ENCODE measurements around the gene TMEM131. TPM values are rescaled to one million over a fixed set of nuclear protein-coding genes. Genes with fewer than 3 reads are reported as not detected.

TMEM131 gene
- total and polyA plus RNA-seq, 2 experiments from 2014 or later: 9.2 to 22.7 TPM

GRCh38 chr2:97736185-97736584, 259.6 kb downstream of the TMEM131 start (continued):
- TF ChIP-seq ETS1 (IDR thresholded peaks at IDR 0.05) (no peak), NANOG (IDR thresholded peaks at IDR 0.05; ENCODE audit: borderline replicate concordance) (no peak), ZNF331 (CRISPR knock-in tag; IDR thresholded peaks at IDR 0.05; ENCODE audit: low read depth) (no peak), EZH2 (IDR thresholded peaks at IDR 0.05; ENCODE audit: low read depth, unreplicated experiment) (no peak), CREB1 (CRISPR knock-in tag; IDR thresholded peaks at IDR 0.05; ENCODE audit: low read depth) (no peak), ZNF114 (CRISPR knock-in tag; IDR thresholded peaks at IDR 0.05) (no peak)

GRCh38 chr2:97735161-97735561, 260.6 kb downstream of the TMEM131 start:
- Histone ChIP-seq H4K20me1 (replicated peaks; ENCODE audit: insufficient read depth) (no peaks in the 10 kb centered on the region), H3K79me2 (replicated peaks; ENCODE audit: insufficient read depth) (no peaks in the 10 kb centered on the region), H3K36me3 (ENCODE audit: insufficient read depth) (no peaks in the 10 kb centered on the region), H3K4me3 (no peak overlapping the region), H3K4me2 (no peak overlapping the region), H3K27me3 (ENCODE audit: insufficient read depth) (no peaks in the 10 kb centered on the region), H2AFZ (no peak overlapping the region), H3K4me1 (ENCODE audit: insufficient read depth) (no peaks in the 10 kb centered on the region), H3K27ac (ENCODE audit: low read depth) (no peak overlapping the region), H3F3A (replicated peaks; ENCODE audit: low read depth) (no peaks in the 10 kb centered on the region), H3K9me2 (ENCODE audit: insufficient read depth) (no peaks in the 10 kb centered on the region)
- ATAC-seq: no peak
- H3K27me3 Mint-ChIP-seq (ENCODE audit: insufficient read depth, low read depth, poor library complexity): peaks cover 13% of the 10 kb centered on the region
- H3K27ac Mint-ChIP-seq: no peak overlapping the region
- peaks cover 5% of the 10 kb centered on the region; the same call in 1 of the 3 replicates for H3K9me3 Mint-ChIP-seq
- no peaks in the 10 kb centered on the region; the same call in 2 of the 3 replicates for H3K4me1 Mint-ChIP-seq
- H3K4me3 Mint-ChIP-seq: no peak overlapping the region
- H3K36me3 Mint-ChIP-seq (ENCODE audit: low read depth): no peaks in the 10 kb centered on the region; the same call in 2 of the 3 replicates
- no peak for DNase-seq (ENCODE audit: low spot score)
- TF ChIP-seq REST (IDR thresholded peaks at IDR 0.05; ENCODE audit: unreplicated experiment): no peak
- no peak for TF ChIP-seq CREB1 (CRISPR knock-in tag; IDR thresholded peaks at IDR 0.05; ENCODE audit: low read depth)
- TF ChIP-seq POLR2AphosphoS5 (IDR thresholded peaks at IDR 0.05; ENCODE audit: low read depth): no peak
- TF ChIP-seq ZNF462 (CRISPR knock-in tag; IDR thresholded peaks at IDR 0.05): no peak
- no peak for TF ChIP-seq EZH2phosphoT487 (IDR thresholded peaks at IDR 0.05; ENCODE audit: unreplicated experiment)
- TF ChIP-seq EZH2 (IDR thresholded peaks at IDR 0.05; ENCODE audit: low read depth, unreplicated experiment): no peak
- TF ChIP-seq ZNF114 (CRISPR knock-in tag; IDR thresholded peaks at IDR 0.05): no peak
- no peak for TF ChIP-seq ETS1 (IDR thresholded peaks at IDR 0.05)
- no peak for TF ChIP-seq JUNB (IDR thresholded peaks at IDR 0.05; ENCODE audit: unreplicated experiment)
- no peak for TF ChIP-seq NANOG (IDR thresholded peaks at IDR 0.05; ENCODE audit: borderline replicate concordance)
